HG03521 (cell line): ENCODE results near the gene KIF7.
"Not testable (repeated sequence)": the region's sequence is repeated elsewhere in the genome, so short reads cannot be mapped to it uniquely, and the experiment has no call there.

Source experiments
- ATAC-seq: cut with Tn5 transposase; IDR thresholded peaks from one replicate; pipeline ENCODE4 v1.9.1; 2021; ENCODE audit warnings: mild to moderate bottlenecking, moderate library complexity; ENCODE audit not compliant: unreplicated experiment

KIF7 gene

GRCh38 chr15:89627256-89627970 lies 27.9 kb downstream of the KIF7 start:
- ATAC-seq, result no peak

- ATAC-seq, result no peak
Observed at GRCh38 chr15:89625716-89626115, 29.6 kb downstream of the KIF7 start.

GRCh38 chr15:89623165-89623564 lies 32.1 kb downstream of the KIF7 start:
- ATAC-seq, result no peak

GRCh38 chr15:89621547-89621946 lies 33.7 kb downstream of the KIF7 start:
- ATAC-seq, result no peak

GRCh38 chr15:89616228-89616627 lies 39.0 kb downstream of the KIF7 start:
- ATAC-seq, result no peak

GRCh38 chr15:89615135-89615534 lies 40.1 kb downstream of the KIF7 start:
- ATAC-seq, result no peak

- ATAC-seq, result no peak
Observed at GRCh38 chr15:89614164-89614563, 41.1 kb downstream of the KIF7 start.

GRCh38 chr15:89613031-89613430 lies 42.2 kb downstream of the KIF7 start:
- no peak for ATAC-seq

GRCh38 chr15:89611317-89611716 lies 44.0 kb downstream of the KIF7 start:
- ATAC-seq, result no peak

GRCh38 chr15:89599021-89599420 lies 56.2 kb downstream of the KIF7 start:
- no peak for ATAC-seq

GRCh38 chr15:89593018-89593417 lies 62.2 kb downstream of the KIF7 start:
- no peak for ATAC-seq

GRCh38 chr15:89591834-89592233 lies 63.4 kb downstream of the KIF7 start:
- ATAC-seq, result no peak

GRCh38 chr15:89587955-89588354 lies 67.3 kb downstream of the KIF7 start:
- ATAC-seq, result no peak

- no peak for ATAC-seq
Observed at GRCh38 chr15:89586651-89587050, 68.6 kb downstream of the KIF7 start.

GRCh38 chr15:89580747-89581146 lies 74.5 kb downstream of the KIF7 start:
- ATAC-seq, result not testable (repeated sequence)

GRCh38 chr15:89578146-89578545 lies 77.1 kb downstream of the KIF7 start:
- no peak for ATAC-seq
